Kidney tubule cell (primary cell): ENCODE data around the gene STUM.

Experiments used
- DNase-seq: peaks from one replicate; pipeline ENCODE4 v3.0.0-alpha.2; 2018; ENCODE audit warnings: low spot score

The STUM gene

GRCh38 chr1:226562989-226563388, 14.4 kb downstream of the STUM start:
- DNase-seq = no peak

GRCh38 chr1:226563666-226564065, 15.1 kb downstream of the STUM start:
- DNase-seq = no peak

- DNase-seq = no peak
These were observed 16.9 kb downstream of the STUM start for GRCh38 chr1:226565476-226565875.

- no peak for DNase-seq
These were observed 17.7 kb downstream of the STUM start for GRCh38 chr1:226566234-226566633.

- DNase-seq = no peak
These were observed 18.2 kb downstream of the STUM start for GRCh38 chr1:226566760-226567159.

GRCh38 chr1:226568077-226568831, 19.7 kb downstream of the STUM start:
- no peak for DNase-seq

GRCh38 chr1:226568975-226569741, 20.6 kb downstream of the STUM start:
- no peak for DNase-seq

- no peak for DNase-seq
These were observed 21.4 kb downstream of the STUM start for GRCh38 chr1:226569879-226570547.

- DNase-seq = no peak
These were observed 23.3 kb downstream of the STUM start for GRCh38 chr1:226571893-226572292.

GRCh38 chr1:226572325-226572726, 23.8 kb downstream of the STUM start:
- DNase-seq = no peak

GRCh38 chr1:226574044-226574443, 25.5 kb downstream of the STUM start:
- DNase-seq = no peak

- DNase-seq = no peak
These were observed 26.2 kb downstream of the STUM start for GRCh38 chr1:226574591-226575435.

- DNase-seq = no peak
These were observed 26.8 kb downstream of the STUM start for GRCh38 chr1:226575436-226575720.

- DNase-seq = no peak
These were observed 27.3 kb downstream of the STUM start for GRCh38 chr1:226575739-226576378.

GRCh38 chr1:226576601-226577000, 28.0 kb downstream of the STUM start:
- DNase-seq = no peak

GRCh38 chr1:226577401-226578180, 29.0 kb downstream of the STUM start:
- DNase-seq = no peak

GRCh38 chr1:226578946-226579578, 30.5 kb downstream of the STUM start:
- DNase-seq = no peak

- no peak for DNase-seq
These were observed 31.3 kb downstream of the STUM start for GRCh38 chr1:226579781-226580323.

GRCh38 chr1:226580625-226581270, 32.2 kb downstream of the STUM start:
- DNase-seq = no peak
